Neural crest cell (in vitro differentiated cells): Measurements from ENCODE around the gene CDH24. TPM values are rescaled to one million over a fixed set of nuclear protein-coding genes. Genes with fewer than 3 reads are reported as not detected.

Experiments used
- DNase-seq: peaks from one replicate; pipeline ENCODE4 v3.0.0; 2021; ENCODE audit warnings: low read depth, mixed read lengths, low spot score
- H3K27ac Mint-ChIP-seq: one replicate; pipeline ENCODE4 v1.8.0; 2021; ENCODE audit warnings: mild to moderate bottlenecking, mixed read lengths; ENCODE audit not compliant: unreplicated experiment
- H3K27me3 Mint-ChIP-seq: 2 replicates; pipeline ENCODE4 v1.8.0; 2021; ENCODE audit warnings: low read depth, mild to moderate bottlenecking, mixed read lengths
- H3K36me3 Mint-ChIP-seq: 2 replicates; pipeline ENCODE4 v1.8.0; 2021; ENCODE audit warnings: low read depth, mild to moderate bottlenecking, mixed read lengths
- H3K4me1 Mint-ChIP-seq: 2 replicates; pipeline ENCODE4 v1.8.0; 2021; ENCODE audit warnings: mixed read lengths
- H3K4me3 Mint-ChIP-seq: one replicate; pipeline ENCODE4 v1.8.0; 2021; ENCODE audit warnings: mild to moderate bottlenecking, mixed read lengths
- H3K9me3 Mint-ChIP-seq: 2 replicates; pipeline ENCODE4 v1.8.0; 2021; ENCODE audit warnings: mixed read lengths
- CTCF ChIP-seq: fragments of 200-600 bp; sonication (generic); conservative IDR thresholded peaks from 2 replicates; pipeline ENCODE4 v1.5.0; 2021; ENCODE audit warnings: antibody characterized with exemption, mild to moderate bottlenecking
- total RNA-seq: library from RNA; stranded (reverse); gene quantifications from 2 replicates; pipeline ENCODE4 v1.2.1, GENCODE V29; 2021

Gene CDH24
- total RNA-seq, 1 donor from 2014 or later, result 37.2 TPM

- no peak overlapping the region for H3K4me3 Mint-ChIP-seq
- no peaks in the 10 kb centered on the region for H3K36me3 Mint-ChIP-seq
- H3K27ac Mint-ChIP-seq, result no peak overlapping the region
- DNase-seq, result no peak
- no peak for TF ChIP-seq CTCF
- H3K4me1 Mint-ChIP-seq, result peaks cover 6% of the 10 kb centered on the region
- H3K27me3 Mint-ChIP-seq, result no peaks in the 10 kb centered on the region
- H3K9me3 Mint-ChIP-seq, result no peaks in the 10 kb centered on the region
Observed at GRCh38 chr14:22997676-22998323, 59.5 kb downstream of the CDH24 start.

Other genes with a start within 250 kb of the CDH24 start
- 0.54 and 0.64 TPM in 2 replicates for gene SLC7A7, start 242.1 kb downstream of the CDH24 start, total RNA-seq
- 117 and 137 TPM in 2 replicates for gene MRPL52, start 227.6 kb downstream of the CDH24 start, total RNA-seq
- gene MMP14, start 220.9 kb downstream of the CDH24 start, total RNA-seq, result 63.2 and 68.6 TPM in 2 replicates
- 14.3 and 16.3 TPM in 2 replicates for gene LRP10, start 185.8 kb downstream of the CDH24 start, total RNA-seq
- 3.0 and 3.6 TPM in 2 replicates for gene REM2, start 174.3 kb downstream of the CDH24 start, total RNA-seq
- 103 and 110 TPM in 2 replicates for gene RBM23, start 138.4 kb downstream of the CDH24 start, total RNA-seq
- gene PRMT5, start 128.1 kb downstream of the CDH24 start, total RNA-seq, result 134 and 136 TPM in 2 replicates
- gene HAUS4, start 100.4 kb downstream of the CDH24 start, total RNA-seq, result 58.7 and 62.7 TPM in 2 replicates
- gene AJUBA, start 75.0 kb downstream of the CDH24 start, total RNA-seq, result 32.8 and 33.1 TPM in 2 replicates
- 11.5 and 13.6 TPM in 2 replicates for gene C14orf93, start 47.4 kb downstream of the CDH24 start, total RNA-seq
- 199 and 215 TPM in 2 replicates for gene PSMB5, start 22.6 kb downstream of the CDH24 start, total RNA-seq
- not detected in 2 replicates for gene PSMB11, start 15.3 kb downstream of the CDH24 start, total RNA-seq
- 350 and 352 TPM in 2 replicates for gene ACIN1, start 37.6 kb upstream of the CDH24 start, total RNA-seq
- gene C14orf119, start 38.0 kb upstream of the CDH24 start, total RNA-seq, result 46.1 and 48.6 TPM in 2 replicates
- not detected in 2 replicates for gene CIROP, start 47.5 kb upstream of the CDH24 start, total RNA-seq
- gene CEBPE, start 61.7 kb upstream of the CDH24 start, total RNA-seq, result not detected in 2 replicates
- 6.6 and 9.4 TPM in 2 replicates for gene SLC7A8, start 126.1 kb upstream of the CDH24 start, total RNA-seq
- gene RNF212B, start 180.4 kb upstream of the CDH24 start, total RNA-seq, result not detected in 2 replicates
- 14.8 and 17.2 TPM in 2 replicates for gene HOMEZ, start 228.6 kb upstream of the CDH24 start, total RNA-seq
- 13.6 and 15.0 TPM in 2 replicates for gene PPP1R3E, start 245.3 kb upstream of the CDH24 start, total RNA-seq
- gene BCL2L2, start 249.3 kb upstream of the CDH24 start, total RNA-seq, result 21.9 and 24.8 TPM in 2 replicates